HL-60/S4 treated with retinoic acid at 250 ng/mL for 4 days and 3 days (cell line): Measurements from ENCODE around the gene PCK1.

Source experiments
- in situ Hi-C: fragments of 300-500 bp; cut with MboI; formaldehyde crosslinking; loops from 2 replicates; pipeline ENCODE4 v1.7.0; 2022; ENCODE audit warnings: low sequenced_read_pairs

The PCK1 gene

GRCh38 chr20:57596998-57597939 is 36.4 kb downstream of the PCK1 start:
- in situ Hi-C loops = loop anchor here (25.0 kb wide), 1 partner anchor 510 kb away; no protein-coding TSS in a partner anchor

GRCh38 chr20:57598060-57598459 is 37.1 kb downstream of the PCK1 start:
- in situ Hi-C loops = loop anchor here (25.0 kb wide), 1 partner anchor 511 kb away; no protein-coding TSS in a partner anchor

- in situ Hi-C loops = loop anchor here (25.0 kb wide), 1 partner anchor 511 kb away; no protein-coding TSS in a partner anchor
Observed at GRCh38 chr20:57598491-57598890, 37.6 kb downstream of the PCK1 start.

- in situ Hi-C loops = loop anchor here (10.0 kb wide), 1 partner anchor 614 kb away; no protein-coding TSS in a partner anchor
Observed at GRCh38 chr20:57600320-57601210, 39.7 kb downstream of the PCK1 start.

- in situ Hi-C loops = loop anchor here (10.0 kb wide), 1 partner anchor 614 kb away; no protein-coding TSS in a partner anchor
Observed at GRCh38 chr20:57601211-57601570, 40.3 kb downstream of the PCK1 start.

GRCh38 chr20:57601737-57602136 is 40.8 kb downstream of the PCK1 start:
- in situ Hi-C loops = loop anchor here (10.0 kb wide), 1 partner anchor 613 kb away; no protein-coding TSS in a partner anchor

- in situ Hi-C loops = loop anchor here (10.0 kb wide), 1 partner anchor 612 kb away; no protein-coding TSS in a partner anchor
Observed at GRCh38 chr20:57603120-57603519, 42.2 kb downstream of the PCK1 start.

- in situ Hi-C loops = loop anchor here (10.0 kb wide), 1 partner anchor 610 kb away; no protein-coding TSS in a partner anchor
Observed at GRCh38 chr20:57605045-57605444, 44.1 kb downstream of the PCK1 start.

- in situ Hi-C loops = loop anchor here (10.0 kb wide), 1 partner anchor 609 kb away; no protein-coding TSS in a partner anchor
Observed at GRCh38 chr20:57605878-57606277, 45.0 kb downstream of the PCK1 start.

GRCh38 chr20:57608516-57608915 is 47.6 kb downstream of the PCK1 start:
- in situ Hi-C loops = loop anchor here (10.0 kb wide), 1 partner anchor 606 kb away; no protein-coding TSS in a partner anchor

GRCh38 chr20:57609086-57609841 is 48.4 kb downstream of the PCK1 start:
- in situ Hi-C loops = loop anchor here (10.0 kb wide), 1 partner anchor 606 kb away; no protein-coding TSS in a partner anchor

- in situ Hi-C loops = loop anchor here (10.0 kb wide), 1 partner anchor 605 kb away; no protein-coding TSS in a partner anchor
Observed at GRCh38 chr20:57609842-57610167, 48.9 kb downstream of the PCK1 start.

- in situ Hi-C loops = no loop called here
Observed at GRCh38 chr20:57610261-57610952, 49.5 kb downstream of the PCK1 start.

GRCh38 chr20:57611586-57612311 is 50.8 kb downstream of the PCK1 start:
- in situ Hi-C loops = no loop called here

- in situ Hi-C loops = no loop called here
Observed at GRCh38 chr20:57612436-57612835, 51.5 kb downstream of the PCK1 start.

- in situ Hi-C loops = no loop called here
Observed at GRCh38 chr20:57612916-57613315, 52.0 kb downstream of the PCK1 start.

GRCh38 chr20:57613481-57613921 is 52.6 kb downstream of the PCK1 start:
- in situ Hi-C loops = no loop called here

- in situ Hi-C loops = no loop called here
Observed at GRCh38 chr20:57614490-57615444, 53.9 kb downstream of the PCK1 start.
